ENCODE results near the gene LRFN4. TPM values are rescaled to one million over a fixed set of nuclear protein-coding genes. Genes with fewer than 3 reads are reported as not detected.

The LRFN4 gene
- total RNA-seq, 2 experiments from 2014 or later = 33.9 to 38.6 TPM

DNA sequence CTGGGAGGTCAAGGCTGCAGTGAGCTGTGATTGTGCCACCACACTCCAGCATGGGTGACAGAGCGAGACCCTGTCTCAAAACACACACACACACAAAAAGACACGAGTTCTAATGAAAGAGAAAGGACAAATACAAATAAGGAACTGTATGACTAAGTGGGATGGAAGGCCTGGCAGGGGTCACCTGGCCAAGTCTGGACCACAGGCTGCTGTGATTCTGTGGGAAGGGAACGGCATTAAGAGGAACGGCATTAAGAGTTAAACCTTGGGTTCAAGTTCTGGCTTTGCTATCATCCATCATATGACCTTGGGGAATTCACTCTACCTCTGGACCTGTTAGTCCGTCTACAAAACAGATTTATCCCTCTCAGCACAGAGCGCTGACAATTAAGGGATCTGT, 47.7 kb downstream of the LRFN4 start:
- intact Hi-C loops (cut with micrococcal nuclease; ENCODE audit: unreplicated experiment) = no loop called here
- H3K4me2 ChIP-seq (ENCODE audit: low read length) = no peak overlapping the region
- no peaks in the 10 kb centered on the region for H3K9me2 ChIP-seq (ENCODE audit: insufficient read depth, low read length)
- no peaks in the 10 kb centered on the region for H4K20me1 ChIP-seq (ENCODE audit: insufficient read depth, low read length)
- no peak overlapping the region for H3K4me3 ChIP-seq (ENCODE audit: low read depth, low read length, poor library complexity, severe bottlenecking)
- ChIA-PET CTCF (ENCODE audit: unreplicated experiment) (no interaction called here), POLR2A (no interaction called here)
- no peaks in the 10 kb centered on the region for H3K36me3 ChIP-seq (ENCODE audit: insufficient read depth, low read length)
- DNase-seq (ENCODE audit: low spot score) = no peak
- H3K79me2 ChIP-seq (ENCODE audit: insufficient read depth, low read depth, low read length) = no peaks in the 10 kb centered on the region
- no peaks in the 10 kb centered on the region for H3K9me3 ChIP-seq (ENCODE audit: low read length)
- H3K27ac ChIP-seq (ENCODE audit: low read depth, low read length, poor library complexity, severe bottlenecking) = no peak overlapping the region
- H3K4me1 ChIP-seq (ENCODE audit: insufficient read depth, low read length, poor library complexity, severe bottlenecking) = no peaks in the 10 kb centered on the region
- no TSS peak for BruUV-seq (replicated peaks)
- H2AFZ ChIP-seq (ENCODE audit: low read length) = no peak overlapping the region
- TF ChIP-seq, protein P1, sequence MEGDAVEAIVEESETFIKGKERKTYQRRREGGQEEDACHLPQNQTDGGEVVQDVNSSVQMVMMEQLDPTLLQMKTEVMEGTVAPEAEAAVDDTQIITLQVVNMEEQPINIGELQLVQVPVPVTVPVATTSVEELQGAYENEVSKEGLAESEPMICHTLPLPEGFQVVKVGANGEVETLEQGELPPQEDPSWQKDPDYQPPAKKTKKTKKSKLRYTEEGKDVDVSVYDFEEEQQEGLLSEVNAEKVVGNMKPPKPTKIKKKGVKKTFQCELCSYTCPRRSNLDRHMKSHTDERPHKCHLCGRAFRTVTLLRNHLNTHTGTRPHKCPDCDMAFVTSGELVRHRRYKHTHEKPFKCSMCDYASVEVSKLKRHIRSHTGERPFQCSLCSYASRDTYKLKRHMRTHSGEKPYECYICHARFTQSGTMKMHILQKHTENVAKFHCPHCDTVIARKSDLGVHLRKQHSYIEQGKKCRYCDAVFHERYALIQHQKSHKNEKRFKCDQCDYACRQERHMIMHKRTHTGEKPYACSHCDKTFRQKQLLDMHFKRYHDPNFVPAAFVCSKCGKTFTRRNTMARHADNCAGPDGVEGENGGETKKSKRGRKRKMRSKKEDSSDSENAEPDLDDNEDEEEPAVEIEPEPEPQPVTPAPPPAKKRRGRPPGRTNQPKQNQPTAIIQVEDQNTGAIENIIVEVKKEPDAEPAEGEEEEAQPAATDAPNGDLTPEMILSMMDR (conservative IDR thresholded peaks at IDR 0.05; ENCODE audit: low read length) = no peak
- no peak for TF ChIP-seq EZH2phosphoT487 (IDR thresholded peaks at IDR 0.05; ENCODE audit: borderline replicate concordance, low read depth, low read length)

DNA sequence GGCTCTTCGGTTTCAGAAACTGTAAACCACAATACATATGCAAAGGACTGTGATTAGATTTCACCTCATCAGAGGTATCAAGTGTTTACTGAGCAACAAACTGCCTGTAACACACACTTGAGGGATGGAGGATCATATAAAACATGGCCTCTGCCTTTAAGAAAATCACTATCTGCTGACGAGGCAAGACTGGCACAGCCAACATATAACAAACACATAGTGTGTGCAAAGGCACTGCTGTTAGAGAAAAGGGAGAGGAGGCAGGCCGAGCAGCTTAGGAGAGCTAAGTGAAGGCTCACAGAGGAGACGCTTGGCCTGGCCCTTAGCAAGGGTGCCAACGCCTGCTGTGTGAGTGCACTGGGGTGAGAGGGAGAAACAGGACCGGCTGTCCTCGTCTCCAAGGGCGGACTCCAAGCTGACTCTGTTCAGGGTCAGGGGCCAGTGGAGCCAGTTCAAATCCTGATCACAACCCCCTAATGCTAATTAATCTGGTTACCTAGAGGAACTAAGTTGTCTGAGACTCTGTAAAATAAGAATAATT, 48.2 kb downstream of the LRFN4 start:
- Histone ChIP-seq H3K27ac (ENCODE audit: low read depth, low read length, poor library complexity, severe bottlenecking) (no peak overlapping the region), H3K9me3 (ENCODE audit: low read length) (no peaks in the 10 kb centered on the region), H3K79me2 (ENCODE audit: insufficient read depth, low read depth, low read length) (no peaks in the 10 kb centered on the region), H3K4me3 (ENCODE audit: low read depth, low read length, poor library complexity, severe bottlenecking) (no peak overlapping the region), H3K9me2 (ENCODE audit: insufficient read depth, low read length) (no peaks in the 10 kb centered on the region), H3K4me1 (ENCODE audit: insufficient read depth, low read length, poor library complexity, severe bottlenecking) (no peaks in the 10 kb centered on the region), H2AFZ (ENCODE audit: low read length) (no peak overlapping the region), H4K20me1 (ENCODE audit: insufficient read depth, low read length) (no peaks in the 10 kb centered on the region), H3K4me2 (ENCODE audit: low read length) (no peak overlapping the region), H3K36me3 (ENCODE audit: insufficient read depth, low read length) (no peaks in the 10 kb centered on the region)
- intact Hi-C loops (cut with micrococcal nuclease; ENCODE audit: unreplicated experiment) = no loop called here
- DNase-seq (ENCODE audit: low spot score) = no peak
- TF ChIP-seq EZH2phosphoT487 (IDR thresholded peaks at IDR 0.05; ENCODE audit: borderline replicate concordance, low read depth, low read length) = no peak
- TF ChIP-seq, protein P1 (conservative IDR thresholded peaks at IDR 0.05; ENCODE audit: low read length) = no peak
- ChIA-PET CTCF (ENCODE audit: unreplicated experiment) (no interaction called here), POLR2A (no interaction called here)
- BruUV-seq (replicated peaks) = no TSS peak

DNA sequence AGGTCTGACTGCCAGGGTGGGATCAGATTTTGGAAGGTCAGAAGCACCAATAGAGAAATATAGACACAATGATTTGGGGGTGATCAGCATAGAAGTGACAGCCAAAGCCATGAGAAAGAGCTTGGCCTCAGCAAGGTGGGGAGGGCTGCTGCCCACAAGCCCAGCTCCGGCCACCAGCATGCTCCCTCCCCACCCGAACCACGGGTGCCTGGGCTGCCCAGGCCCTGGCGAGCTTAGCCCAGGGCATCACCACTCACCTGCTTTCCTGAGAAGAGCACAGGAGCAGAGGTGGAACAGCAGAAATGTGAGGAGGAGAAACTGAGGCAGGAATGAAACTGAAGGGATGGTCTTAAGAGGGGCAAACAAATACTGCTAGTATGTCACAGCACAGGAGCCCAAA, 48.8 kb downstream of the LRFN4 start:
- H3K9me3 ChIP-seq (ENCODE audit: low read length) = no peaks in the 10 kb centered on the region
- H4K20me1 ChIP-seq (ENCODE audit: insufficient read depth, low read length) = no peaks in the 10 kb centered on the region
- H3K4me3 ChIP-seq (ENCODE audit: low read depth, low read length, poor library complexity, severe bottlenecking) = no peak overlapping the region
- intact Hi-C loops (cut with micrococcal nuclease; ENCODE audit: unreplicated experiment) = no loop called here
- no peak overlapping the region for H3K4me2 ChIP-seq (ENCODE audit: low read length)
- no TSS peak for BruUV-seq (replicated peaks)
- H2AFZ ChIP-seq (ENCODE audit: low read length) = no peak overlapping the region
- ChIA-PET CTCF (ENCODE audit: unreplicated experiment) (no interaction called here), POLR2A (no interaction called here)
- no peak overlapping the region for H3K27ac ChIP-seq (ENCODE audit: low read depth, low read length, poor library complexity, severe bottlenecking)
- TF ChIP-seq, protein P1 (conservative IDR thresholded peaks at IDR 0.05; ENCODE audit: low read length) = no peak
- TF ChIP-seq EZH2phosphoT487 (IDR thresholded peaks at IDR 0.05; ENCODE audit: borderline replicate concordance, low read depth, low read length) = no peak
- no peak for DNase-seq (ENCODE audit: low spot score)
- no peaks in the 10 kb centered on the region for H3K36me3 ChIP-seq (ENCODE audit: insufficient read depth, low read length)
- H3K79me2 ChIP-seq (ENCODE audit: insufficient read depth, low read depth, low read length) = no peaks in the 10 kb centered on the region
- no peaks in the 10 kb centered on the region for H3K9me2 ChIP-seq (ENCODE audit: insufficient read depth, low read length)
- no peaks in the 10 kb centered on the region for H3K4me1 ChIP-seq (ENCODE audit: insufficient read depth, low read length, poor library complexity, severe bottlenecking)

Measured in OCI-LY7 (cell line).